ENCODE measurements around the gene RUNX1.

GRCh38 chr21:35021546-35021945 is 27.6 kb downstream of the RUNX1 start:
- TF ChIP-seq CTCF (IDR thresholded peaks at IDR 0.05; ENCODE audit: low read depth, low read length) (no peak), EZH2phosphoT487 (IDR thresholded peaks at IDR 0.05; ENCODE audit: low read depth) (no peak)
